Measurements from ENCODE around the gene RAB7B.

GRCh38 chr1:205980237-205980870 lies 22.8 kb downstream of the RAB7B start:
- no peak for TF ChIP-seq CTCF (IDR thresholded peaks at IDR 0.05 in 2 of 3, conservative IDR thresholded peaks at IDR 0.05 in 1 of 3; ENCODE audit: borderline replicate concordance in 1 of 3, insufficient read depth in 1 of 3, low read depth in 2 of 3, low read length in 2 of 3)
- no peak for TF ChIP-seq POLR2AphosphoS5 (IDR thresholded peaks at IDR 0.05; ENCODE audit: low read depth, low read length)
- no peak for TF ChIP-seq POLR2A (IDR thresholded peaks at IDR 0.05; ENCODE audit: borderline replicate concordance, extremely low read depth, insufficient read depth, insufficient read length)
- no peak for TF ChIP-seq EZH2 (IDR thresholded peaks at IDR 0.05)
- no peak for TF ChIP-seq SRF (IDR thresholded peaks at IDR 0.05; ENCODE audit: low read depth)
- TF ChIP-seq ZBTB33 (IDR thresholded peaks at IDR 0.05; ENCODE audit: extremely low read depth, insufficient replicate concordance, low read length): no peak
- TF ChIP-seq SIN3A (IDR thresholded peaks at IDR 0.05; ENCODE audit: low read depth): no peak
- TF ChIP-seq MAX (IDR thresholded peaks at IDR 0.05): no peak
- no peak for TF ChIP-seq TCF7L2 (IDR thresholded peaks at IDR 0.05; ENCODE audit: borderline replicate concordance, extremely low read depth, insufficient read depth, insufficient read length)
- TF ChIP-seq CEBPB (IDR thresholded peaks at IDR 0.05; ENCODE audit: low read depth): no peak
- no peak for TF ChIP-seq SP1 (IDR thresholded peaks at IDR 0.05; ENCODE audit: low read depth)
- no peak for TF ChIP-seq EGR1 (IDR thresholded peaks at IDR 0.05; ENCODE audit: low read depth)
- no peak for TF ChIP-seq FOSL1 (IDR thresholded peaks at IDR 0.05; ENCODE audit: low read depth)
